GM19455 (cell line): ENCODE results near the gene KCND3.

ENCODE experiments used
- ATAC-seq: cut with Tn5 transposase; IDR thresholded peaks from one replicate; pipeline ENCODE4 v1.9.1; 2021; ENCODE audit not compliant: unreplicated experiment

KCND3 gene

GRCh38 chr1:111851552-111851951, 137.9 kb downstream of the KCND3 start:
- no peak for ATAC-seq

- ATAC-seq, result no peak
Observed at GRCh38 chr1:111850109-111850508, 139.4 kb downstream of the KCND3 start.

DNA sequence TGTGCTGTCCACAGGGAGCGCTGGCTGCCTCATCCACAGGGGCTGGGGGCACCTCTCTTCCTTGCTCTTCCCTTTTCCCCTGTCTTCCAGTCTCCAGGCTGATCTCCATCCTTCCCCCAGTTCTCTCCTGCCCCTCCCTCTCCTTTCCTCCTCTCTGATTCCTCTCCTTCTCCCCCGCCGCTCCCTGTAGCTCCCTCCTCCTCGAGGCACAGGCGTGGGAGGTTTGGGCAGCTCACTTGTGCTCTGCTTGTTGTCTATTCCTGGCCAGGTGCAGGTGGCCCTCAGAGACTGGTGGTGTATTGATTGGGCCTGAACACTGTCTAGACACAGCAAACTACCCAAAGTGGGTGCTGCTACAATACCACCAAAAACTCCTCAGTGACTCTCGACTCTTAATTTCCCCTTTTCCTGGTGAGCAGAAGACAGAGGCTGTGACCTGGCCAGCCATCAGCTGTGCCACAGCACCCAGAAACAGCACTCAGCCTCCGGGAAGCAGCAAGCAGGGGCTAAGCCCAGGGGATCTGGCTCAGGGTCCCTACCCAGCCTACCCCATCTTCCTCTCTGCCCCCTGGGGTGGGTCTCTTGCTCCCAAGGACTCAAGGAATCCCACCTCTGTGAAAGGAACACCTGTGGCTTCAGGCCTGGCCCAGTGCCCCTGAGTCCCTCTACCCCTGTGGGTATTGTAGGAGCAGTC, 140.5 kb downstream of the KCND3 start:
- no peak for ATAC-seq

GRCh38 chr1:111847466-111847865, 142.0 kb downstream of the KCND3 start:
- ATAC-seq, result no peak

GRCh38 chr1:111846842-111847241, 142.6 kb downstream of the KCND3 start:
- ATAC-seq, result no peak

DNA sequence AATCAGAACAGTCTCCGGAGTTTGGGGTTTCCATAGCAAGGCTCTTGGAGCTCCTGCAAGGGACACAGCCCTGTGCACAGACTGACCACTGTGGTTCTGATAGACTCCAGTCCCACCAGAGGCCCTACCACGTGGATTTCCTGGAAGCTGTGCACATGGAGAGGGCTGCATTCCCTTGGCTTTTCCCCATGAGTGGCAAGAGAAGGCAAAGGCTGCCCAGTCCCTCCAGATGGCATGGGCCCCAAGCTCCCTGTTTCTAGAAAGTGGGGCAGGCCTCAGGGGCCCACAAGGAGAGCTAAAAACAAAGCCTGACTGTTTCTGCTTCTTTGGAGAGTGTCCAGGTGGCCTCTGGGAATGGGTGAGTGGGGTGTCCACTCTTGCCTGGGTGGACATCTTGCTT, 146.3 kb downstream of the KCND3 start:
- ATAC-seq, result no peak

- no peak for ATAC-seq
Observed at GRCh38 chr1:111842411-111842810, 147.1 kb downstream of the KCND3 start.

- no peak for ATAC-seq
Observed at GRCh38 chr1:111841746-111842145, 147.7 kb downstream of the KCND3 start.

DNA sequence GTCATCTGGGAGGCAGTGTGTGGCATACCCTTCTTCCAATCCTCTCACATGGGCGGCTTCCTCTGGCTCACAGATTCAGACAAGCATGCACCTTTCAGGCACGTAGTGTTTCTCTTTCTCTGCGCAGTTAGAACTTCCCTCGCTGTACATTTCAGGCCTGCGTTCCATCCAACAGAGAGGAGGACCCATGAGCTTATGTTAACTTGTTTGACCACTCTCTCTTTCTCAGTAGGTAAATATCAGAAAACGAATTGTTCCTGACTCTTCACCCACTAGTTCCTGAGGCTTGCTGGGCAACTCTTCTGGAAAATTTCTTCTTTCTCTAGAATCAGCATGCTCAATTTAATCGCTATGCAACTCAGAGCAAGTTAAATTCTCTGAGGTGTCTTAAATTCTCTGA, 148.3 kb downstream of the KCND3 start:
- ATAC-seq, result no peak

DNA sequence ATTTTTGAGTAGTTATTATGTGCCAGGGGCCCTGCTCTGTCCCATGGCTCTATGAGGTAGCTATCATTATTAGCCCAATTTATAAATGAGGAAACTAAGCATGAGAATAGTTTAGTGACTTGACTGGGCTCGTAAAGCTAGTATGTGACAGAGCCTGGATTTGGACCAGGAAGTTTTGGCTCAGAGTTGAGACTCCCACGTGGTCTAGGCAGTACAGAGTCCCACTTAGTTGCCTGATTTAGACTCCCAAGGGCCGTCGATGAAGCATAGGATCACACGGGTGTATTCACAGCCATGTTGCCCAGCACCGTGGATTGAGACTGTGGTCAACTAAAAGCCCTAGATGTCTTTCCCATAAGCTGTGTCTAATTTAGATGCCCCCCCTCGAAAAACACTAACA, 152.1 kb downstream of the KCND3 start:
- ATAC-seq, result no peak

DNA sequence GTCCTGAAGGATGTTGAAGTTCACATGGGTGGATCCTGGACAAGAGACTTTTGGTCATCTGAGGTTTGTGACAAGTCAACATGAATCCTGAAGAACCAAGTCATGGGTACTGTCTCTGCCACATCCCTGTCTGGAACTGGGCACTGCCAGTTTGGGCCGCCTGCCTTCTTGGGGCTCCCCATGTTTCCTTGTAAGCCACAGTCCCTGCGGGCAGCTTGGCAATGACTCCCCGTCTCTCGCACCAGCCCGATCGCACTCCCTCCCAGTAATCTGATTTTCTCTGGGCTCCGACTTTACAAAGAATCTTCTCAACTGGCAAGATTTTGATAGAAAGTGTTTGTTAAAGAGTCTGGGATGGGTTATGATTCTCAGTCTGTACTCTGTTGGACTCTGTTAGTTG, 153.4 kb downstream of the KCND3 start:
- ATAC-seq, result no peak

- no peak for ATAC-seq
Observed at GRCh38 chr1:111835514-111835913, 154.0 kb downstream of the KCND3 start.

DNA sequence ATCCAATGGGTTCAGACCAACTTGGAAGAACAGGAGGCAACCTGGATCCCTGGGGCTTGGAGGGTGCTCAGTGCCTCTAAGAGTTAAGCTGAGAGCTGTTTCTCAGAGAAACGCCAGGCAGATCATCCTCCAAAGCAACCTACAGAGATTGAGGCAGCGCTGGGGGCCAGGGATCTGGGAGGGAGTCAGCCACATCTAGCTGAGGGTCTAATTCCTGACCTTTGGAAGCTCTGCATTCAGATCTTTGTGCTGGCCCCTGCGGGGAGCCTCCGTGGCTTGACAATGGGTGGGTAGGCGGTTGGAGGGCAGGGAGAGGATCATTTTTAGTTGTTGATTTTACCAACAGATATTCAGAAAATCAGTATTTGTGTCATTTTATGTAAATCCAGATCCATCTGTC, 154.5 kb downstream of the KCND3 start:
- ATAC-seq, result no peak

DNA sequence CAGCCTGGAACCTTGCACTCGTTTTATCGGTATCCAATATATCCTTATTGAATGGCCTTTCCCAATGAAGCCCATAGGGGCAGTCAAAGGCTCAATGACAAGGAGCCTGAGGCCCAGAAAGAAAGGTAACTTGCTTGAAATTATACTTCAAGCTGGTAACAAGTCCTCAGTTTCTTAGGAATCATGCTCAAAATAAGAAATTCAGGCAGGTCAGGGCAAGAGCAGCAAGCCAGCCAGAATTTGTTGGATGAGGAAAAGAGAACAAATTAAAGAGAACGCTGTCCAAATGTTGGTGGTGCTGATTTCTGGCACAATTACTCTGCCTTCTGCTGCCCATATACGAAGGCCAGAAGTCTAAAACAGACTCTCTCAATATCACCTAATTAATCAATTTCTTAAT, 156.1 kb downstream of the KCND3 start:
- no peak for ATAC-seq

DNA sequence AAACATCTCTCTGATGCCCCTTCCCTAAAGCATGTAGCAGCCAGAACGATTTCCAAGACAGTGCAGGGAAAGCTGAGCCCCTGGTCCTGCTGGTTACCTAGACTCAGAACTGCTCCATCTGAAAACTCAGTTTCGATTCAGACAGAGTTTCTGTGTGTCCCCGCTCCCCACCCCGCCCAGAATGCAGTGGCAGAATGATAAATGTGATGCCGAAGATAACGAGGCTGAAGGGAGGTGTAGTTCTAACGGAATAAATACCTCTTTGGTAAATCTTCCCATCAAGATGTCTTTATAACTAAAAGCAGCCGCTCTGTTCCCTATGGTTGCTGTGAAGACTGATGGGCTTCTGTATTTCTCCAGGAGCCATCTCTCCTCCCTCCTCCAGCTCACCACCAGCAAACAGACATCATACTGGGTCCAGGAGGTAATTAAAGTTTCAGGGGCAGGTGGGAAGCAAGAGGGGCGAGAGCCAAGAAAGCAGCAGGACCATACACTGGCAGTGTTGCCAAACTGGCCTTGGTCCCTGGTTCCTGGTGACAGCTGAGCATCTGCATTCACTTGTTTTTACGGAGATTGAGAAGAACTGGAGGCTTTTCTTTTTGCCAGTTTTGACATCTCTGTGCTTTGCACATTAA, 156.8 kb downstream of the KCND3 start:
- ATAC-seq, result no peak

GRCh38 chr1:111831153-111831552, 158.3 kb downstream of the KCND3 start:
- no peak for ATAC-seq

GRCh38 chr1:111827946-111828345, 161.5 kb downstream of the KCND3 start:
- ATAC-seq, result no peak

DNA sequence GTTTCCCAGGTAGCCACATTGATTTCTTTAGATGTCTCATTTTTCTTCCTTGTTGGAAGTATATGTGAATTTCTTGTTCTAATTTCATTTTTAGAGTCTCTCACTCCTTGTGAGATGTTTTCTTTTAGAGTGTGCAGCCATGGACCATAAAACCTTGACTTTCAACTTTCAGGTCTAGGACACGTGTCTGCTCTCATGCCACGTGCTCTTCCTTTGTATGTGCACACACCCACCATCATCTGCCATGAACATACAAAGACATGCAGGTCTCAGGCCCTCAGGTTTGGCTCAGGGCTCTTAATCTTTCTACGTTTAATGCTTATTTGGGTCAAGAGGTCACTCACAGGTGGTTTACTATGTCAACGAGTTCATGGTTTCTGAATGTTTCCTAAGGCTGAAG, 163.2 kb downstream of the KCND3 start:
- no peak for ATAC-seq

DNA sequence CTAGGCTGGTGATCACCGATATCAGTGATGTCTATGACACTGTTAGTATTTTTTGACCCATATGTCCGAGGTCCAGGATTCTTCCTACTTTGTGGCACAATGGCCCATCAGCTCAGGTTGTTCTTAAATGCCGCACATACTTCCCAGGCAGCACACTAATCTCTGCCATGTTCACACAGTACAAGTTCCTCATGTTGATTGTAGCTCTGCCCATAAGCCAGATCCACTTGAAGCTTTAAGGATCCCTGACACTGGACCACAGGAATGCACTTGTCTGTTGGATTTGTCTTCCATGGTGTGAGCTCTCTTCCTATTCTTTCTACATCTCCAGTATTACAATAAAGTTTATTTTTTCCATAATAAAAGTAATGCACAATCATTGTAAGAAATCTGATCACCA, 164.3 kb downstream of the KCND3 start:
- ATAC-seq, result no peak

GRCh38 chr1:111822138-111822537, 167.3 kb downstream of the KCND3 start:
- ATAC-seq, result no peak

- no peak for ATAC-seq
Observed at GRCh38 chr1:111821121-111821745, 168.2 kb downstream of the KCND3 start.

DNA sequence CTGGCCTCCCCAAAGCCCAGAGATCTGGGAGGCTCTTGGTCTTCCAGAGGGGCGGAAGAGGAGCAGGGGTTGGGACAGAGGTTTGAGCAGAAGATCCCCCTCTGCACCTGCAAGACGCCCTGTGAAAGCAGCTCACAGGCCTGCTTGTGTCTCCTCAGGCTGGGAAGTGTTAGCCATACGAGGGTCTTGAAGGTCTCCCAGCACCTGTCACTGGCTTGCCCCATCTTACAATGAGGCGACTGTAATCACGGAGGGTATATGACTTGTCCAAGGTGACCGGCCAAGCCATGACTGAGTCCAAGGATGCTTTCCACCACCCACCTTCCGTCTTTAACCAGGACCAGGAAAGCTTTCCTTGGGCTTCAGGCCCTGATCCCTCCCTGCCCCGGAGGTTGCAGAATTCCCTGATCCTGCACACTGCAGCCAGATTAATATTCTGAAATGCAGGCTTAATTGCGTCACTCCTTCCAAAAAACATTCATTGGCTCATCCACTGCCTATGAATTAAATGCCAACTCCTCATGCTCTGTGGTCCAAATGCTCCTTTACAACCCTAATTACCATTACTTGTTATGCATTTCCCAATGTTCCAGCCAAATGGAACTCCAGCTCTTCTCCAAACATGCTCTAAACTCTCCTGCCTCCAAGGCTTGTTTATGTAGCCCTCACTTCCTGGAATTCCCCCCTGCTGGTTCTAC, 169.8 kb downstream of the KCND3 start:
- no peak for ATAC-seq
